GM21360 (cell line): ENCODE results near the gene MTHFD1L.

Source experiments
- ATAC-seq: cut with Tn5 transposase; IDR thresholded peaks from one replicate; pipeline ENCODE4 v1.9.1; 2021; ENCODE audit warnings: mild to moderate bottlenecking, moderate library complexity; ENCODE audit not compliant: unreplicated experiment

MTHFD1L gene

GRCh38 chr6:151087861-151088598 lies 222.5 kb downstream of the MTHFD1L start:
- ATAC-seq, result no peak

GRCh38 chr6:151088599-151088935 lies 223.1 kb downstream of the MTHFD1L start:
- ATAC-seq, result no peak

GRCh38 chr6:151088963-151089362 lies 223.5 kb downstream of the MTHFD1L start:
- ATAC-seq, result no peak

GRCh38 chr6:151089978-151090377 lies 224.5 kb downstream of the MTHFD1L start:
- no peak for ATAC-seq

- ATAC-seq, result no peak
Measured at GRCh38 chr6:151091571-151091970, 226.1 kb downstream of the MTHFD1L start.

GRCh38 chr6:151092591-151092990 lies 227.1 kb downstream of the MTHFD1L start:
- no peak for ATAC-seq

- no peak for ATAC-seq
Measured at GRCh38 chr6:151093706-151094105, 228.2 kb downstream of the MTHFD1L start.

GRCh38 chr6:151095538-151096254 lies 230.2 kb downstream of the MTHFD1L start:
- ATAC-seq, result no peak

- no peak for ATAC-seq
Measured at GRCh38 chr6:151096255-151096612, 230.7 kb downstream of the MTHFD1L start.

- ATAC-seq, result no peak
Measured at GRCh38 chr6:151096691-151097606, 231.4 kb downstream of the MTHFD1L start.

- no peak for ATAC-seq
Measured at GRCh38 chr6:151098166-151098565, 232.7 kb downstream of the MTHFD1L start.

- no peak for ATAC-seq
Measured at GRCh38 chr6:151100326-151100725, 234.8 kb downstream of the MTHFD1L start.

- no peak for ATAC-seq
Measured at GRCh38 chr6:151101161-151101815, 235.8 kb downstream of the MTHFD1L start.

- no peak for ATAC-seq
Measured at GRCh38 chr6:151101816-151102694, 236.6 kb downstream of the MTHFD1L start.

GRCh38 chr6:151103266-151103665 lies 237.8 kb downstream of the MTHFD1L start:
- no peak for ATAC-seq

- no peak for ATAC-seq
Measured at GRCh38 chr6:151107897-151108427, 242.5 kb downstream of the MTHFD1L start.

GRCh38 chr6:151108548-151108947 lies 243.0 kb downstream of the MTHFD1L start:
- ATAC-seq, result no peak

GRCh38 chr6:151109361-151109760 lies 243.9 kb downstream of the MTHFD1L start:
- no peak for ATAC-seq

- no peak for ATAC-seq
Measured at GRCh38 chr6:151109869-151110575, 244.5 kb downstream of the MTHFD1L start.
